Activated CD8-positive, alpha-beta T cell treated with anti-CD3 and anti-CD28 coated beads for 36 hours (primary cell): ENCODE data around the gene CDH3. TPM values are rescaled to one million over a fixed set of nuclear protein-coding genes. Genes with fewer than 3 reads are reported as not detected.
A peak's percentile ranks its signal among the peaks of the same experiment; 100 is the strongest.

Experiments
- ATAC-seq: fragments of 200-7000 bp; cut with Tn5 transposase; one replicate; pipeline ENCODE4 v1.10.0; 2021; ENCODE audit warnings: mild to moderate bottlenecking, moderate library complexity
- CTCF ChIA-PET: fragments of 350-600 bp; sonication (Branson Sonifier 250); formaldehyde crosslinking; loops from one replicate; lab custom pipeline; 2021; ENCODE audit warnings: antibody characterized with exemption; lab: Charles Lee
- POLR2A ChIA-PET: fragments of 350-600 bp; sonication (Branson Sonifier 250); formaldehyde crosslinking; loops from one replicate; lab custom pipeline; 2021; ENCODE audit warnings: antibody characterized with exemption; lab: Charles Lee
- DNase-seq: peaks from one replicate; pipeline ENCODE4 v3.0.0-alpha.2; 2020
- H3K27ac Mint-ChIP-seq: one replicate; pipeline ENCODE4 v1.8.0; 2021; ENCODE audit warnings: mild to moderate bottlenecking, mixed read lengths
- H3K27me3 Mint-ChIP-seq: one replicate; pipeline ENCODE4 v1.8.0; 2021; ENCODE audit warnings: mixed read lengths
- H3K36me3 Mint-ChIP-seq: one replicate; pipeline ENCODE4 v1.8.0; 2021; ENCODE audit warnings: low read depth, mixed read lengths
- H3K4me1 Mint-ChIP-seq: one replicate; pipeline ENCODE4 v1.8.0; 2021; ENCODE audit warnings: low read depth, mixed read lengths
- H3K4me3 Mint-ChIP-seq: one replicate; pipeline ENCODE4 v1.8.0; 2021; ENCODE audit warnings: mild to moderate bottlenecking, moderate library complexity, mixed read lengths
- H3K9me3 Mint-ChIP-seq: one replicate; pipeline ENCODE4 v1.8.0; 2021; ENCODE audit warnings: mixed read lengths
- CTCF ChIP-seq: fragments of 200-600 bp; IDR thresholded peaks from one replicate; pipeline ENCODE4 v1.8.0; 2022; ENCODE audit warnings: antibody characterized with exemption, mild to moderate bottlenecking
- intact Hi-C: fragments of 100-400 bp; cut with micrococcal nuclease; formaldehyde crosslinking; loops from one replicate; pipeline ENCODE4 v1.10.0; 2022
- total RNA-seq, 2 experiments: library from RNA; stranded (reverse); gene quantifications; one replicate each; pipeline ENCODE4 v1.2.3, GENCODE V29; 2021

The CDH3 gene
- total RNA-seq, 2 experiments from 2014 or later, result 0.65 to 2.1 TPM

GRCh38 chr16:68707340-68708152 lies 62.4 kb downstream of the CDH3 start:
- H3K27ac Mint-ChIP-seq, result no peak overlapping the region
- no peak for TF ChIP-seq CTCF
- CTCF ChIA-PET, result interaction anchor here (1.0 to 1.2 kb wide), 3 partner anchors 117 to 416 kb away, joined by 3 read pairs; no protein-coding TSS in a partner anchor
- ATAC-seq (peak; percentile 28), DNase-seq (no peak)
- POLR2A ChIA-PET, result no interaction called here
- no peaks in the 10 kb centered on the region for H3K9me3 Mint-ChIP-seq
- H3K4me1 Mint-ChIP-seq, result peaks cover 8% of the 10 kb centered on the region
- H3K4me3 Mint-ChIP-seq, result no peak overlapping the region
- H3K27me3 Mint-ChIP-seq, result peaks cover 14% of the 10 kb centered on the region
- H3K36me3 Mint-ChIP-seq, result no peaks in the 10 kb centered on the region
- intact Hi-C loops, result no loop called here

- H3K27ac Mint-ChIP-seq, result no peak overlapping the region
- no peaks in the 10 kb centered on the region for H3K9me3 Mint-ChIP-seq
- no peak for DNase-seq
These were observed 65.1 kb downstream of the CDH3 start for GRCh38 chr16:68710211-68710610.

GRCh38 chr16:68711421-68712139 lies 66.5 kb downstream of the CDH3 start:
- intact Hi-C loops, result no loop called here
- no peak for TF ChIP-seq CTCF
- DNase-seq, result peak; percentile 20
- Mint-ChIP-seq H3K27me3 (peaks cover 17% of the 10 kb centered on the region), H3K4me3 (no peak overlapping the region), H3K27ac (no peak overlapping the region), H3K36me3 (no peaks in the 10 kb centered on the region), H3K9me3 (no peaks in the 10 kb centered on the region), H3K4me1 (peaks cover 8% of the 10 kb centered on the region)
- peak; percentile 74 for ATAC-seq
- ChIA-PET POLR2A (no interaction called here), CTCF (interaction anchor here (1.0 to 1.3 kb wide), 2 partner anchors 8 to 136 kb away, joined by 3 read pairs; no protein-coding TSS in a partner anchor)

More at GRCh38 chr16:68710211-68710610, 65.1 kb downstream of the CDH3 start:
- POLR2A ChIA-PET, result no interaction called here
- no peak for ATAC-seq
- Mint-ChIP-seq H3K27me3 (peaks cover 17% of the 10 kb centered on the region), H3K36me3 (no peaks in the 10 kb centered on the region), H3K4me3 (no peak overlapping the region), H3K4me1 (peaks cover 8% of the 10 kb centered on the region)
- intact Hi-C loops, result no loop called here
- CTCF ChIA-PET, result interaction anchor here (1.3 kb wide), 1 partner anchor 137 kb away, joined by 3 read pairs; no protein-coding TSS in a partner anchor
- TF ChIP-seq CTCF, result no peak

GRCh38 chr16:68713361-68713760 lies 68.3 kb downstream of the CDH3 start:
- CTCF ChIA-PET, result interaction anchor here (1.2 to 2.5 kb wide), 2 partner anchors 87 to 123 kb away, joined by 3 to 8 read pairs; no protein-coding TSS in a partner anchor
- no peak for DNase-seq
- intact Hi-C loops, result no loop called here
- no peak for ATAC-seq
- H3K4me3 Mint-ChIP-seq, result no peak overlapping the region
- H3K27me3 Mint-ChIP-seq, result peaks cover 17% of the 10 kb centered on the region
- peaks cover 8% of the 10 kb centered on the region for H3K4me1 Mint-ChIP-seq
- TF ChIP-seq CTCF, result no peak
- POLR2A ChIA-PET, result no interaction called here
- no peaks in the 10 kb centered on the region for H3K36me3 Mint-ChIP-seq
- H3K27ac Mint-ChIP-seq, result no peak overlapping the region
- peaks cover 1% of the 10 kb centered on the region for H3K9me3 Mint-ChIP-seq
